H9 (cell line): ENCODE data around the gene KIZ. TPM values are rescaled to one million over a fixed set of nuclear protein-coding genes. Genes with fewer than 3 reads are reported as not detected.

Experiments used
- DNase-seq: peaks from one replicate; pipeline ENCODE4 v3.0.0-alpha.2; 2017
- H2AFZ ChIP-seq: one replicate; pipeline ENCODE4 v1.6.1; 2013; ENCODE audit warnings: mild to moderate bottlenecking, low read length, control low read depth, moderate library complexity
- H2AK5ac ChIP-seq: 2 replicates; pipeline ENCODE4 v1.6.1; 2013; ENCODE audit warnings: low read length, control low read depth, mixed read lengths; ENCODE audit not compliant: insufficient read length
- H2BK120ac ChIP-seq: one replicate; pipeline ENCODE4 v1.6.1; 2013; ENCODE audit warnings: low read depth, mild to moderate bottlenecking, low read length, control low read depth, inconsistent platforms; ENCODE audit not compliant: poor library complexity, severe bottlenecking
- H2BK12ac ChIP-seq: 2 replicates; pipeline ENCODE4 v1.6.1; 2013; ENCODE audit warnings: low read length, control low read depth, mixed read lengths, low read depth; ENCODE audit not compliant: insufficient read length
- H2BK15ac ChIP-seq: 2 replicates; pipeline ENCODE4 v1.6.1; 2013; ENCODE audit warnings: low read depth, low read length, control low read depth
- H2BK20ac ChIP-seq: one replicate; pipeline ENCODE4 v1.6.1; 2013; ENCODE audit warnings: low read depth, mild to moderate bottlenecking, low read length, control low read depth, inconsistent platforms; ENCODE audit not compliant: poor library complexity, severe bottlenecking
- H2BK5ac ChIP-seq: 2 replicates; pipeline ENCODE4 v1.6.1; 2013; ENCODE audit warnings: low read length, control low read depth, mixed read lengths; ENCODE audit not compliant: insufficient read length
- H3K14ac ChIP-seq: 2 replicates; pipeline ENCODE4 v1.6.1; 2013; ENCODE audit warnings: low read length, control low read depth; ENCODE audit not compliant: insufficient read depth
- H3K18ac ChIP-seq: 2 replicates; pipeline ENCODE4 v1.6.1; 2013; ENCODE audit warnings: low read depth, mild to moderate bottlenecking, mixed read lengths, low read length, control low read depth; ENCODE audit not compliant: insufficient read length
- H3K23ac ChIP-seq: 2 replicates; pipeline ENCODE4 v1.6.1; 2013; ENCODE audit warnings: low read length, control low read depth, mixed read lengths, low read depth; ENCODE audit not compliant: insufficient read length
- H3K23me2 ChIP-seq: 2 replicates; pipeline ENCODE4 v1.6.1; 2013; ENCODE audit warnings: low read depth, mild to moderate bottlenecking, mixed read lengths, low read length, control low read depth; ENCODE audit not compliant: insufficient read length, poor library complexity, severe bottlenecking
- H3K27ac ChIP-seq: 2 replicates; pipeline ENCODE4 v1.5.1; 2013; ENCODE audit warnings: low read length, control low read depth, mixed read lengths, low read depth; ENCODE audit not compliant: insufficient read length
- H3K27me3 ChIP-seq: 2 replicates; pipeline ENCODE4 v1.6.1; 2013; ENCODE audit warnings: low read length, control low read depth, inconsistent platforms; ENCODE audit not compliant: insufficient read depth
- H3K4ac ChIP-seq: 2 replicates; pipeline ENCODE4 v1.6.1; 2013; ENCODE audit warnings: low read depth, mild to moderate bottlenecking, control low read depth, inconsistent platforms, low read length, moderate library complexity
- H3K4me1 ChIP-seq: 2 replicates; pipeline ENCODE4 v1.6.1; 2013; ENCODE audit warnings: low read length, control low read depth, inconsistent platforms; ENCODE audit not compliant: insufficient read depth
- H3K4me2 ChIP-seq: 2 replicates; pipeline ENCODE4 v1.6.1; 2013; ENCODE audit warnings: low read length, control low read depth, mixed read lengths; ENCODE audit not compliant: insufficient read length, insufficient read depth
- H3K56ac ChIP-seq: 2 replicates; pipeline ENCODE4 v1.6.1; 2013; ENCODE audit warnings: low read depth, mild to moderate bottlenecking, mixed read lengths, low read length, control low read depth; ENCODE audit not compliant: insufficient read length
- H3K79me1 ChIP-seq: 2 replicates; pipeline ENCODE4 v1.6.1; 2013; ENCODE audit warnings: low read depth, mild to moderate bottlenecking, moderate library complexity, low read length, control low read depth, inconsistent platforms; ENCODE audit not compliant: insufficient read depth, poor library complexity, severe bottlenecking
- H3K79me2 ChIP-seq: 2 replicates; pipeline ENCODE4 v1.6.1; 2013; ENCODE audit warnings: low read length, control low read depth, inconsistent platforms; ENCODE audit not compliant: insufficient read depth
- H3K9ac ChIP-seq: 2 replicates; pipeline ENCODE4 v1.6.1; 2013; ENCODE audit warnings: low read length, control low read depth, mixed read lengths; ENCODE audit not compliant: insufficient read length; ENCODE audit errors: extremely low read depth
- H3K9me3 ChIP-seq: one replicate; pipeline ENCODE4 v1.6.1; 2013; ENCODE audit warnings: low read depth, low read length, inconsistent platforms; ENCODE audit not compliant: control insufficient read depth
- H3T11ph ChIP-seq: one replicate; pipeline ENCODE4 v1.6.1; 2013; ENCODE audit warnings: mild to moderate bottlenecking, low read length, control low read depth, inconsistent platforms
- H4K20me1 ChIP-seq: one replicate; pipeline ENCODE4 v1.6.1; 2013; ENCODE audit not compliant: control insufficient read depth, insufficient read length, insufficient read depth
- H4K5ac ChIP-seq: 2 replicates; pipeline ENCODE4 v1.6.1; 2013; ENCODE audit warnings: low read depth, mild to moderate bottlenecking, mixed read lengths, low read length, control low read depth; ENCODE audit not compliant: insufficient read length
- H4K8ac ChIP-seq: replicated peaks from 2 replicates; pipeline ENCODE4 v1.6.1; 2013; ENCODE audit warnings: low read length, control low read depth, mixed read lengths, low read depth; ENCODE audit not compliant: insufficient read length
- H4K91ac ChIP-seq: 2 replicates; pipeline ENCODE4 v1.6.1; 2013; ENCODE audit warnings: low read depth, mild to moderate bottlenecking, moderate library complexity, mixed read lengths, low read length, control low read depth; ENCODE audit not compliant: insufficient read length
- H3K27ac Mint-ChIP-seq, 3 experiments: 2 replicates in 2 of 3; 3 replicates in 1 of 3; pipeline ENCODE4 v1.8.0; 2020 to 2021; ENCODE audit warnings: mixed read lengths in 3 of 3, mild to moderate bottlenecking in 1 of 3, moderate library complexity in 1 of 3
- H3K27me3 Mint-ChIP-seq: 2 replicates; pipeline ENCODE4 v1.8.0; 2021; ENCODE audit warnings: low read depth, mild to moderate bottlenecking, moderate library complexity, mixed read lengths
- H3K36me3 Mint-ChIP-seq, 3 experiments: 2 replicates in 2 of 3; 3 replicates in 1 of 3; pipeline ENCODE4 v1.8.0; 2020 to 2021; ENCODE audit warnings: low read depth in 3 of 3, mixed read lengths in 3 of 3; ENCODE audit not compliant: insufficient read depth in 1 of 3
- H3K4me1 Mint-ChIP-seq, 2 experiments: 2 replicates each; pipeline ENCODE4 v1.8.0; 2020; ENCODE audit warnings: mixed read lengths in 2 of 2
- H3K4me3 Mint-ChIP-seq, 2 experiments: 2 replicates in 1 of 2; 3 replicates in 1 of 2; pipeline ENCODE4 v1.8.0; 2020 to 2021; ENCODE audit warnings: mild to moderate bottlenecking in 2 of 2, mixed read lengths in 2 of 2, moderate library complexity in 1 of 2
- H3K9me3 Mint-ChIP-seq, 2 experiments: 2 replicates in 1 of 2; 3 replicates in 1 of 2; pipeline ENCODE4 v1.8.0; 2020; ENCODE audit warnings: mild to moderate bottlenecking in 2 of 2, mixed read lengths in 2 of 2, moderate library complexity in 1 of 2
- CTCF ChIP-seq: fragments of 200-600 bp; sonication (generic); conservative IDR thresholded peaks from 3 replicates; pipeline ENCODE4 v1.8.0; 2021; ENCODE audit warnings: antibody characterized with exemption, mild to moderate bottlenecking
- WGBS: extraction: QIAGEN DNeasy Blood & Tissue Kit; methylation state at CpG from one replicate; pipeline ENCODE4 v1.1.7; 2013; ENCODE audit warnings: missing lambda C conversion rate, low lambda C conversion rate, mixed read lengths; ENCODE audit not compliant: insufficient read length; ENCODE audit errors: extremely low coverage; 5-methylcytosine and 5-hydroxymethylcytosine counted together
- total RNA-seq: library from RNA; stranded (reverse); gene quantifications from 2 replicates; pipeline ENCODE4 v1.2.1, GENCODE V29; 2021

The KIZ gene
- total RNA-seq, 1 experiment from 2014 or later, result 29.3 TPM

DNA sequence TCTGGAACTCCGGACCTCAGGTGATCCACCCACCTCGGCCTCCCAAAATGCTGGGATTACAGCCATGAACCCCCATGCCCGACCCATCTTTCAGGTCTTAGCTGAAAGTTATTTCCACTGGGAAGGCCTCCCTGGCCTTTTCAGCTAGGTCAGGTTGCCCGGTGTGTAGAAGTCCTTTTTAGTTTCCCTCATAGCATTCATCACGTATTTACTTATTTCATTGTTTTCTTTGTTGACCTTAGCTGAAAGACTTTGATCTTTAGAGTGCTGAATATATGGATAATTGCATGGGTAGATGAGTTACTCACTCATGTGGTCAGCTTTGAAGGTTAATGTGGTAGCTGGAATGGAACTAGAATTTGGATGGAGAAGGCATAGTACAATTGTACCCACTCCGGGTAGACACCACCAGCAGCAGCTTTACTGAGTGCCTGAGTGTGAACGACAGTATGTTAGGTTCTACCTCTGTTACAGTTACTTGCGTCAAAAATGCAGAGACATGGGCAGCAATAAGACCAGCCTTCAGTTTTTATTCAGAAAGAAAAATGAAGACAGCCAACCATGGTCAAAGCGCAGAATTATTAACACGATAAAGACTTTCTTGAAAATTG, 9.1 kb downstream of the KIZ start:
- Histone ChIP-seq H3K23ac (no peak overlapping the region), H2BK15ac (no peak overlapping the region), H3K4ac (no peak overlapping the region), H2AFZ (no peak overlapping the region), H4K91ac (no peak overlapping the region), H3K4me1 (peaks cover 5% of the 10 kb centered on the region; the same call in 1 of the 2 replicates), H3K4me2 (no peak overlapping the region), H3K9ac (no peak overlapping the region), H2BK12ac (no peak overlapping the region), H2BK20ac (no peak overlapping the region), H3K27ac (no peak overlapping the region), H2BK5ac (no peak overlapping the region), H3T11ph (no peak overlapping the region), H3K23me2 (no peaks in the 10 kb centered on the region), H2BK120ac (no peak overlapping the region), H3K14ac (no peak overlapping the region), H4K20me1 (no peaks in the 10 kb centered on the region), H4K8ac (no peak overlapping the region), H3K18ac (no peak overlapping the region), H3K56ac (no peak overlapping the region), H3K27me3 (no peaks in the 10 kb centered on the region), H2AK5ac (no peak overlapping the region), H3K9me3 (no peaks in the 10 kb centered on the region), H3K79me2 (0 out of 2 replicates have a peak, but pooled peaks cover 2% of the 10 kb centered on the region), H4K5ac (no peak overlapping the region), H3K79me1 (no peaks in the 10 kb centered on the region)
- Mint-ChIP-seq H3K4me3 (no peak overlapping the region), H3K36me3 (peaks cover 2 to 52% (median 28%) of the 10 kb centered on the region in 3 experiments), H3K4me1 (peaks cover 16 to 39% of the 10 kb centered on the region in 2 experiments), H3K27ac (no peak overlapping the region), H3K27me3 (no peaks in the 10 kb centered on the region), H3K9me3 (no peaks in the 10 kb centered on the region)
- TF ChIP-seq CTCF, result no peak
- DNase-seq, result no peak
- WGBS, result no CpG with 5 or more reads among the region's 10 CpGs
